GM18526 (cell line): Measurements from ENCODE around the gene TMEM181.

Source experiments
- POLR2A ChIP-seq: IDR thresholded peaks from 3 replicates; pipeline ENCODE4 v1.6.1; 2011; ENCODE audit not compliant: insufficient read length; ENCODE audit errors: extremely low read depth

The TMEM181 gene

GRCh38 chr6:158653577-158654354 is 93.9 kb downstream of the TMEM181 start:
- no peak for TF ChIP-seq POLR2A

GRCh38 chr6:158654498-158654897 is 94.6 kb downstream of the TMEM181 start:
- TF ChIP-seq POLR2A: no peak

GRCh38 chr6:158654960-158655489 is 95.1 kb downstream of the TMEM181 start:
- TF ChIP-seq POLR2A: no peak

- TF ChIP-seq POLR2A: no peak
These were observed 95.9 kb downstream of the TMEM181 start for GRCh38 chr6:158655569-158656450.

- TF ChIP-seq POLR2A: no peak
These were observed 100.5 kb downstream of the TMEM181 start for GRCh38 chr6:158660333-158660754.

GRCh38 chr6:158661156-158661685 is 101.3 kb downstream of the TMEM181 start:
- TF ChIP-seq POLR2A: no peak

- TF ChIP-seq POLR2A: no peak
These were observed 102.7 kb downstream of the TMEM181 start for GRCh38 chr6:158662607-158662953.

GRCh38 chr6:158662954-158663624 is 103.2 kb downstream of the TMEM181 start:
- no peak for TF ChIP-seq POLR2A

GRCh38 chr6:158663625-158664165 is 103.8 kb downstream of the TMEM181 start:
- TF ChIP-seq POLR2A: no peak

GRCh38 chr6:158665332-158665731 is 105.4 kb downstream of the TMEM181 start:
- no peak for TF ChIP-seq POLR2A

GRCh38 chr6:158666628-158667359 is 106.9 kb downstream of the TMEM181 start:
- TF ChIP-seq POLR2A: no peak

- TF ChIP-seq POLR2A: no peak
These were observed 107.6 kb downstream of the TMEM181 start for GRCh38 chr6:158667360-158667981.

GRCh38 chr6:158668707-158669103 is 108.8 kb downstream of the TMEM181 start:
- TF ChIP-seq POLR2A: no peak
